ENCODE data around the gene MTARC1.

MTARC1 gene

GRCh38 chr1:220833436-220833835 is 46.7 kb downstream of the MTARC1 start:
- DNase-seq (ENCODE audit: low spot score): no peak

GRCh38 chr1:220834155-220834870 is 47.6 kb downstream of the MTARC1 start:
- no peak for DNase-seq (ENCODE audit: low spot score)

All from globus pallidus (tissue), 1 donor.